ENCODE data around the gene COL4A3. TPM values are rescaled to one million over a fixed set of nuclear protein-coding genes. Genes with fewer than 3 reads are reported as not detected.

Gene COL4A3
- total and polyA plus RNA-seq, 2 donors (not counting 3 experiments of a cell fraction or from before 2014, with no cell fraction given) = not detected

GRCh38 chr2:227341553-227341952 is 177.1 kb downstream of the COL4A3 start:
- intact Hi-C loops (cut with micrococcal nuclease) (no loop called here), dilution Hi-C loops (cut with MboI; ENCODE audit: extremely low pct_ligation_motif_present, low sequenced_read_pairs) (no loop called here)
- Histone ChIP-seq H3K4me1 (ENCODE audit: control insufficient read depth, extremely low read depth, insufficient read depth, low read length) (no peaks in the 10 kb centered on the region), H3K79me2 (ENCODE audit: control insufficient read depth, insufficient read depth, low read length) (no peaks in the 10 kb centered on the region), H3K4me2 (ENCODE audit: insufficient read depth, low read length) (no peak overlapping the region), H3K9me1 (replicated peaks; ENCODE audit: control insufficient read depth, extremely low read depth, insufficient read depth, low read length) (no peaks in the 10 kb centered on the region), H3K27ac (ENCODE audit: insufficient read depth, low read depth, low read length) (no peak overlapping the region), H3K27me3 (ENCODE audit: control insufficient read depth in 2 of 2, insufficient read depth in 2 of 2, low read length in 2 of 2) (no peaks in the 10 kb centered on the region), H3K9me3 (replicated peaks; ENCODE audit: control insufficient read depth, insufficient read depth, low read length) (no peaks in the 10 kb centered on the region), H3K4me3 (replicated peaks in 1 of 3; ENCODE audit: insufficient read depth in 1 of 3, low read depth in 1 of 3, low read length in 3 of 3) (no peak overlapping the region), H4K20me1 (replicated peaks; ENCODE audit: control insufficient read depth, extremely low read depth, insufficient read depth, low read length) (no peaks in the 10 kb centered on the region), H3K36me3 (ENCODE audit: control insufficient read depth in 2 of 2, extremely low read depth in 1 of 2, insufficient read depth in 2 of 2, low read length in 2 of 2) (peaks cover 3% of the 10 kb centered on the region in 2 experiments), H2AFZ (ENCODE audit: low read depth, low read length) (no peak overlapping the region), H3K9ac (replicated peaks; ENCODE audit: extremely low read depth, insufficient read depth, low read length) (no peak overlapping the region)
- TF ChIP-seq POLR2A (IDR thresholded peaks at IDR 0.05; ENCODE audit: low read depth, low read length) (no peak), EZH2 (IDR thresholded peaks at IDR 0.05; ENCODE audit: borderline replicate concordance, low read depth, low read length, severe bottlenecking) (no peak), JUN (IDR thresholded peaks at IDR 0.05; ENCODE audit: borderline replicate concordance, insufficient read depth, insufficient read length, low read depth) (no peak), MAX (IDR thresholded peaks at IDR 0.05; ENCODE audit: insufficient read depth, insufficient read length) (no peak), CTCF (IDR thresholded peaks at IDR 0.05; ENCODE audit: extremely low read depth in 1 of 2, insufficient read depth in 1 of 2, low read depth in 1 of 2, low read length in 2 of 2) (no peak), POLR2AphosphoS5 (IDR thresholded peaks at IDR 0.05; ENCODE audit: insufficient read depth, low read depth, low read length) (no peak), GATA2 (IDR thresholded peaks at IDR 0.05; ENCODE audit: insufficient read depth, insufficient read length, low read depth, low read length) (no peak), MYC (IDR thresholded peaks at IDR 0.05; ENCODE audit: low read depth, low read length) (no peak), FOS (IDR thresholded peaks at IDR 0.05; ENCODE audit: borderline replicate concordance, insufficient read depth, low read length) (no peak)
- BruUV-seq (replicated peaks) = no TSS peak
- no peak for DNase-seq (ENCODE audit: low read depth, low spot score)
- FAIRE-seq = no peak
- ChIA-PET CTCF (interaction anchor here (0.8 kb wide), 1 partner anchor 16 kb away, joined by 3 read pairs; the partner anchor contains the start of gene MFF), POLR2A (no interaction called here)
